GM18526 (cell line): Measurements from ENCODE around the gene LRRC4B.

Experiments used
- POLR2A ChIP-seq: IDR thresholded peaks from 3 replicates; pipeline ENCODE4 v1.6.1; 2011; ENCODE audit not compliant: insufficient read length; ENCODE audit errors: extremely low read depth

LRRC4B gene

DNA sequence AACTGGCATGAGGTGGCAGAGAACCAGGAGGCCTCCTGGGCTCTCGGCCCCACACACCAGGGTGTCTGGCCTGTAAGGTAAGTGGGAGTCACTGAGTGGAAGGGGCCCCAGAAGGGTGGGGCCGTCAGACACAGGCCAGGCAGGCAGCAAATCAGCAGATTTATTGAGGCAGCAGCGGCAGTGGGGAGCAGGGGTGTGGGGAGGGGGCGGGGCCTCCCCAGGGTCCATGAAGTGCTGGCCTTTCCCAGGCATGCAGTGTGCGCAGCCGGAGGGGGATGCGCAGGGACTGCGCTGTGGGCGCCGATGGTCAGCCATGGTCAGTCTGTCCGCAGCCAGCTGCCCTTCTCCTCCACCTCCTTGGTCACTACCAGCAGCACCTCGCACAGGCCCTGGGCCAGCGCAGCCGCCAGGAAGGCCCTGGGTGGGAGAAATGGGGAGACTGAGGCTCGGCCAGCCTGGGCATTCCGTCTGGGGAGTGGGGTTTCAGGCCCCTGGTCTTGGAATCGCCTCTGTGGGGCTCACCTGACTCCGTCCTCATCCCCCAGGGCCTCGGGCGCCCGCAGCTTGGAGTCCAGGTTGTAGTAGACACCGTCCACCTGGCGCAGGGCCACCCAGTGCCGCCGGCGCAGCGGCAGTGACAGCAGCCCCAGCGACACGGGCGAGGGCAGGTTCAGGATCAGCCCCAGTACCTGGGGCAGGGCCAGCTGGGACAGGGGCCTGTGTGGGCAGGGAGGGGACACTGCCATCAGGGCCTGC, 62.2 kb downstream of the LRRC4B start:
- no peak for TF ChIP-seq POLR2A

DNA sequence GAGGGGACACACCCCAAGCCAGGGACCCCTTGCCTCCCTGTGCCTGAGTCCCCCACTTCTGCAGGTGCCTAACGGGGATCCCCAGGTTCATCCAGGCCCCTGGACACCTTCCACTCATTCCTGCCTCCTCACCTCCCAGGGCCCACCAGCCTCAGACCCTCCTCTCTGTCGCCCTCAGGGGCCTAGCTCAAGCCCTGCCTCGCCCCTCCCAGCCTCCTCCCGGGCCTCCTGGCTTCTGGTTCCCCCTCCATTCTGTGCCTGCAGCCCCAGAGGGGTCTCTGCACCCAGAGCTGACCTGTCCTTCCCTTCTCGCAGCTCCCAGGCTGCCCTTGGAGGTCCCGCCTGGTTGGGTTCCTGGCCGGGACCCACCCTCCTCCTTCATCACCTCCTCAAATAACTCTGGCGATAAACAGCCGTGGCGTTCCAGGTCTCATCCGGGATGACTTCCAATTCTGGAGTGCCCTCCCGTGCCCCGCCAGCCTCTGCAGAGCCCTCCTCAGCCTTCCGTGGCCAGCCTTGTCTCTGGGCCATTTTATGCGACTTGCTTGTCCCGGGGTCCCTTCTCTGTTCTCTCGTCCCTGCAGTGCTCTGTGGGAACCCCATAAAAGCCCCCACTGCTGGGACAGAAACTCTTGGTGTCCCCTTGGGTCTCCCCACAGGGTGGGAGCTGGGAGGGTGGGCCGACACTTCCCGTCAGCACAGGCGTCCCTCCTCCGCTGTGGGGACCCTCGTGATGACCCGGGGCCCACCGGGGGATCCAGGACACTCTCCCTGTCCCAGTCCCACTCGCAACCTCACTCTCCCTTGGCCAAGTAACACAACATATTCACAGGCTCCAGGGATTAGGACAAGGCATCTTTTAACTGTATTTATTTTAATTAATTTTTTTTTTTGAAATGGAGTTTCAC, 66.4 kb downstream of the LRRC4B start:
- TF ChIP-seq POLR2A = no peak

DNA sequence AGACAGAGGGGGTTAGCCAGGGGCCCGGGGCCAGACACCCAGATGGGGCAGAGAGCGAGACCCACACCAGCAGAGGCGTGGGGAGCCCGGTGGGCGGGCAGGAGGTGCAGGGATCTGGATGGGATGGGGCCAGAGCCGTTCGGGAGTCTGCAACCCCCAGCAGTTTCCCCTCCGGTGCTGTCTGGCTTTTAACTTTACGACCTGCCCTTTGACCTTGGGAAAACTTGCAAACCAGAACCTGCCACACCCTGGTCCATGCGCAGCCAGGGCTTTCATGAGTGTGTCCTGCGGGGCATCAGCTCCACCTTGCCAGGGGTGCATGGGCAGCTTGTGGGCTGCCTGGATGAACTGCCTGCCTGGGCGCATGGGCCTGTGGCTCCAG, 67.1 kb downstream of the LRRC4B start:
- TF ChIP-seq POLR2A = no peak

- TF ChIP-seq POLR2A = no peak
Measured at GRCh38 chr19:50500753-50501151, 67.5 kb downstream of the LRRC4B start.

- no peak for TF ChIP-seq POLR2A
Measured at GRCh38 chr19:50500060-50500752, 68.0 kb downstream of the LRRC4B start.

GRCh38 chr19:50498219-50499056, 69.8 kb downstream of the LRRC4B start:
- TF ChIP-seq POLR2A = no peak

- no peak for TF ChIP-seq POLR2A
Measured at GRCh38 chr19:50497022-50497405, 71.2 kb downstream of the LRRC4B start.

DNA sequence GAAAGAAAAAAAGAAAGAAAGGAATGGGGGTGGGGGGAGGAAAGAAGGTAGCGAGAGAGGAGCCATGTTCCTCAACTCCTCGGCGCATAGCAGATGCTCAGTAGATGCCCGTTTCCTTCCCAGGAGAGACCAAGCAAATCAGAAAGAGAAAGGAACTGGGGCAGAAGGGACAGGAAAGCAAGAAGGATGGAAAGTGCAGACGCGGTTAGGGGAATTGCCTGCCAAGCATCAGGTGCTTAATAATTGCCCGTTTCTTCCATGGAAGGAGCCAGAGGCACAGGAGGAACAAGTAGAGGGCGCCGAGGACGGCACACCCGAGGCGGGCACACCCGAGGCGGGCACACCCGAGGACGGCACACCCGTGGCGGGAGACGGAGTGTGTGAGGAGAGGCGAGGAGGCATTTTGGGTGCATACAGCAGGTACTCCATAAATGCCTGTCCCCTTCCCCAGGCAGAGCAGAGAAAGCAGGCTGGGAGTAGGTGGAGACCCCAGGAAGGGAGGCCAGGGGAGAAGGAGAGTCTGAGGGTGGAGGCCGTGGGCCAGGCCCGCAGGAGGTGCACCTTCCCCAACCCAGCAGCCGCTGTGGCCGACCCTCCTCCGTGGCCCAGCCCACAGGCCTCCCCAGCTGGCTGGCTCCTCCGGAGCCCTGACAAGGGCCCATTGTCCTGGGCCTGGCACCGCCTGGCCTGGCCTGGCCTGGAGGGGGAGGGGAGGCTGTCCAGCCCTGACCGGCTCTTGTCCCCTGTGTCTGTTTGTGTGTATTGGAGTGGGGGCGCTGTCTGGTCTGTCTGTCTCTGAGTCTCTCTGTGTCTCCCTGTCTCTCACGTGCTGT, 71.8 kb downstream of the LRRC4B start:
- no peak for TF ChIP-seq POLR2A

- no peak for TF ChIP-seq POLR2A
Measured at GRCh38 chr19:50495020-50495531, 73.2 kb downstream of the LRRC4B start.

- no peak for TF ChIP-seq POLR2A
Measured at GRCh38 chr19:50494186-50495019, 73.8 kb downstream of the LRRC4B start.

GRCh38 chr19:50493171-50493570, 75.1 kb downstream of the LRRC4B start:
- TF ChIP-seq POLR2A = no peak

- TF ChIP-seq POLR2A = no peak
Measured at GRCh38 chr19:50492303-50493052, 75.8 kb downstream of the LRRC4B start.
